Hepatocyte (in vitro differentiated cells): ENCODE measurements around the gene COG1. TPM values are rescaled to one million over a fixed set of nuclear protein-coding genes. Genes with fewer than 3 reads are reported as not detected.

Source experiments
- DNase-seq: peaks from one replicate; pipeline ENCODE4 v3.0.0-alpha.2; 2016; ENCODE audit warnings: low spot score
- H2AFZ ChIP-seq: fragments of 200-600 bp; sonication (generic); 2 replicates; pipeline ENCODE4 v1.6.0; 2016; ENCODE audit warnings: antibody characterized with exemption, mild to moderate bottlenecking
- H3K27ac ChIP-seq: fragments of 200-600 bp; sonication (generic); 2 replicates; pipeline ENCODE4 v1.5.1; 2016; ENCODE audit warnings: mild to moderate bottlenecking
- H3K27me3 ChIP-seq: fragments of 200-600 bp; sonication (generic); 2 replicates; pipeline ENCODE4 v1.6.1; 2016
- H3K36me3 ChIP-seq: fragments of 200-600 bp; sonication (generic); replicated peaks from 2 replicates; pipeline ENCODE4 v1.5.1; 2016; ENCODE audit warnings: low read depth; ENCODE audit not compliant: insufficient read depth
- H3K4me1 ChIP-seq: fragments of 200-600 bp; sonication (generic); 2 replicates; pipeline ENCODE4 v1.5.1; 2016; ENCODE audit warnings: mild to moderate bottlenecking, moderate library complexity; ENCODE audit not compliant: insufficient read depth
- H3K4me2 ChIP-seq: fragments of 200-600 bp; sonication (generic); 2 replicates; pipeline ENCODE4 v1.6.0; 2016
- H3K4me3 ChIP-seq: fragments of 200-600 bp; sonication (generic); 2 replicates; pipeline ENCODE4 v1.5.1; 2016; ENCODE audit warnings: mild to moderate bottlenecking
- H3K79me2 ChIP-seq: fragments of 200-600 bp; sonication (generic); 2 replicates; pipeline ENCODE4 v1.6.0; 2017; ENCODE audit warnings: mild to moderate bottlenecking
- H3K9me2 ChIP-seq: fragments of 200-600 bp; sonication (generic); replicated peaks from 2 replicates; pipeline ENCODE4 v1.6.0; 2017; ENCODE audit warnings: mild to moderate bottlenecking; ENCODE audit not compliant: insufficient read depth
- H3K9me3 ChIP-seq: fragments of 200-600 bp; sonication (generic); 2 replicates; pipeline ENCODE4 v1.5.1; 2016; ENCODE audit warnings: low read depth, mild to moderate bottlenecking
- H4K20me1 ChIP-seq: fragments of 200-600 bp; sonication (generic); 2 replicates; pipeline ENCODE4 v1.6.0; 2016; ENCODE audit warnings: mild to moderate bottlenecking; ENCODE audit not compliant: insufficient read depth, poor library complexity, severe bottlenecking
- CTCF ChIP-seq: fragments of 200-600 bp; sonication (generic); IDR thresholded peaks from 2 replicates; pipeline ENCODE4 v1.5.1; 2016; ENCODE audit warnings: antibody characterized with exemption, mild to moderate bottlenecking; ENCODE audit not compliant: poor library complexity
- EZH2 ChIP-seq: fragments of 200-600 bp; sonication (generic); IDR thresholded peaks from 2 replicates; pipeline ENCODE4 v1.6.1; 2016; ENCODE audit warnings: antibody characterized with exemption, mild to moderate bottlenecking, borderline replicate concordance
- EZH2phosphoT487 ChIP-seq: fragments of 200-600 bp; sonication (generic); IDR thresholded peaks from one replicate; pipeline ENCODE4 v1.6.1; 2018; ENCODE audit warnings: antibody characterized with exemption, mild to moderate bottlenecking, low read depth, moderate library complexity; ENCODE audit not compliant: unreplicated experiment, severe bottlenecking
- WGBS: methylation state at CpG from one replicate; pipeline ENCODE4 v1.1.6; 2016; ENCODE audit warnings: low lambda C conversion rate; ENCODE audit errors: missing lambda C conversion rate; 5-methylcytosine and 5-hydroxymethylcytosine counted together
- polyA plus RNA-seq: library from polyadenylated mRNA; unstranded; fragments of >200 nt; fragmentation: Nextera tagmentation; extraction: Ambion mirVana; gene quantifications from 2 replicates; pipeline ENCODE4 v1.2.1, GENCODE V29; 2016
- total RNA-seq: library from RNA; depleted of rRNA; stranded (reverse); fragments of >200 nt; gene quantifications from 2 replicates; pipeline ENCODE4 v1.2.3, GENCODE V29; 2014

COG1 gene
- total and polyA plus RNA-seq, 2 experiments from 2014 or later, result 19.6 to 26.8 TPM

GRCh38 chr17:73203135-73203787 is 10.4 kb downstream of the COG1 start:
- TF ChIP-seq CTCF (no peak), EZH2 (no peak), EZH2phosphoT487 (no peak)
- H3K9me3 ChIP-seq, result no peaks in the 10 kb centered on the region
- H3K4me1 ChIP-seq, result peaks cover 20% of the 10 kb centered on the region
- H4K20me1 ChIP-seq, result no peaks in the 10 kb centered on the region
- no peak overlapping the region for H2AFZ ChIP-seq
- H3K4me3 ChIP-seq, result no peak overlapping the region
- no peaks in the 10 kb centered on the region for H3K79me2 ChIP-seq
- no peaks in the 10 kb centered on the region for H3K27me3 ChIP-seq
- DNase-seq, result peak; percentile 80
- peak overlapping the region; percentile 61 for H3K27ac ChIP-seq
- H3K4me2 ChIP-seq, result peak overlapping the region; percentile 45
- WGBS, result 44% methylated on average over 8 of the region's 8 CpGs
- peaks cover 3% of the 10 kb centered on the region for H3K36me3 ChIP-seq
- H3K9me2 ChIP-seq, result no peaks in the 10 kb centered on the region

- no peaks in the 10 kb centered on the region for H4K20me1 ChIP-seq
- H3K4me3 ChIP-seq, result no peak overlapping the region
- H3K27me3 ChIP-seq, result no peaks in the 10 kb centered on the region
- WGBS, result 64% methylated on average over 10 of the region's 10 CpGs
- DNase-seq, result no peak
- peak overlapping the region; percentile 61 for H3K27ac ChIP-seq
- H3K36me3 ChIP-seq, result peaks cover 3% of the 10 kb centered on the region
- no peaks in the 10 kb centered on the region for H3K9me2 ChIP-seq
- no peak overlapping the region for H2AFZ ChIP-seq
- H3K4me2 ChIP-seq, result no peak overlapping the region
- H3K4me1 ChIP-seq, result peaks cover 20% of the 10 kb centered on the region
- H3K9me3 ChIP-seq, result no peaks in the 10 kb centered on the region
- no peaks in the 10 kb centered on the region for H3K79me2 ChIP-seq
- TF ChIP-seq EZH2, result no peak
These were observed 11.1 kb downstream of the COG1 start for GRCh38 chr17:73203788-73204479.

- Histone ChIP-seq H3K27me3 (no peaks in the 10 kb centered on the region), H3K4me3 (no peak overlapping the region), H3K9me3 (no peaks in the 10 kb centered on the region), H2AFZ (no peak overlapping the region), H3K9me2 (no peaks in the 10 kb centered on the region), H3K79me2 (peaks cover 3% of the 10 kb centered on the region), H3K4me2 (no peak overlapping the region), H4K20me1 (no peaks in the 10 kb centered on the region), H3K4me1 (peaks cover 20% of the 10 kb centered on the region), H3K27ac (no peak overlapping the region), H3K36me3 (peaks cover 3% of the 10 kb centered on the region)
- TF ChIP-seq EZH2, result no peak
- no peak for TF ChIP-seq EZH2phosphoT487
- no peak for TF ChIP-seq CTCF
- no peak for DNase-seq
- WGBS, result 81% methylated on average over 10 of the region's 10 CpGs
These were observed 12.7 kb downstream of the COG1 start for GRCh38 chr17:73205459-73205961.

GRCh38 chr17:73208139-73208827 is 15.4 kb downstream of the COG1 start:
- H3K4me1 ChIP-seq, result peaks cover 10% of the 10 kb centered on the region
- no peak for DNase-seq
- no peak overlapping the region for H3K4me2 ChIP-seq
- no peaks in the 10 kb centered on the region for H3K9me3 ChIP-seq
- H4K20me1 ChIP-seq, result no peaks in the 10 kb centered on the region
- H3K79me2 ChIP-seq, result peaks cover 6% of the 10 kb centered on the region
- H3K27ac ChIP-seq, result no peak overlapping the region
- no peaks in the 10 kb centered on the region for H3K9me2 ChIP-seq
- H3K27me3 ChIP-seq, result no peaks in the 10 kb centered on the region
- H2AFZ ChIP-seq, result no peak overlapping the region
- WGBS, result 96% methylated on average over 16 of the region's 16 CpGs
- TF ChIP-seq CTCF, result no peak
- no peak for TF ChIP-seq EZH2phosphoT487
- TF ChIP-seq EZH2, result no peak
- no peak overlapping the region for H3K4me3 ChIP-seq
- no peaks in the 10 kb centered on the region for H3K36me3 ChIP-seq
